ENCODE data around the gene MPG. TPM values are rescaled to one million over a fixed set of nuclear protein-coding genes. Genes with fewer than 3 reads are reported as not detected.

Gene MPG
- total RNA-seq, 1 experiment from 2014 or later: 60.0 TPM

- TF ChIP-seq IRF1 (CRISPR knock-in tag; IDR thresholded peaks at IDR 0.05) (no peak), CREB1 (CRISPR knock-in tag; IDR thresholded peaks at IDR 0.05) (no peak), NR2C2 (CRISPR knock-in tag; IDR thresholded peaks at IDR 0.05) (no peak), MXD4 (CRISPR knock-in tag; IDR thresholded peaks at IDR 0.05; ENCODE audit: borderline replicate concordance) (no peak), ZNF263 (CRISPR knock-in tag; IDR thresholded peaks at IDR 0.05; ENCODE audit: low read depth) (no peak)
Measured at GRCh38 chr16:50769-51591, 27.0 kb upstream of the MPG start (continued).

- no peaks in the 10 kb centered on the region; the same call in 1 of the 2 replicates for H3K27me3 Mint-ChIP-seq (ENCODE audit: low read depth)
- DNase-seq (ENCODE audit: low spot score) (peak; percentile 98), ATAC-seq (peak; percentile 98)
- H3K4me1 Mint-ChIP-seq: peaks cover 13% of the 10 kb centered on the region
- H3K4me3 Mint-ChIP-seq: peak within 1 kb of the TSS; percentile 99
- peak within 1 kb of the TSS; percentile 99 for H3K27ac Mint-ChIP-seq
- no peaks in the 10 kb centered on the region for H3K9me3 Mint-ChIP-seq
- peaks cover 51% of the 10 kb centered on the region for H3K36me3 Mint-ChIP-seq
- ChIA-PET CTCF (interaction anchor here (0.5 to 2.5 kb wide), 18 partner anchors 8 to 309 kb away, joined by 3 to 39 read pairs (median 5); partner anchors contain the start of gene RHBDF1), POLR2A (interaction anchor here (1.0 to 1.6 kb wide), 8 partner anchors 12 to 299 kb away, joined by 4 to 16 read pairs (median 6); partner anchors contain the start of genes AXIN1, FAM234A and RHBDF1)
- TF ChIP-seq FOXP1 (CRISPR knock-in tag; IDR thresholded peaks at IDR 0.05; ENCODE audit: borderline replicate concordance) (peak; percentile 89), SOX15 (CRISPR knock-in tag; IDR thresholded peaks at IDR 0.05) (no peak), ERG (CRISPR knock-in tag; IDR thresholded peaks at IDR 0.05) (no peak), ARID4B (CRISPR knock-in tag; IDR thresholded peaks at IDR 0.05; ENCODE audit: borderline replicate concordance) (no peak), ATF3 (CRISPR knock-in tag; conservative IDR thresholded peaks at IDR 0.05) (peak; percentile 43; the same call in 1 of the 2 replicates), ESRRA (CRISPR knock-in tag; IDR thresholded peaks at IDR 0.05; ENCODE audit: borderline replicate concordance) (no peak; the same call in 1 of the 2 replicates), CREB1 (CRISPR knock-in tag; IDR thresholded peaks at IDR 0.05) (no peak), ZNF121 (CRISPR knock-in tag; IDR thresholded peaks at IDR 0.05) (no peak), ZNF532 (CRISPR knock-in tag; IDR thresholded peaks at IDR 0.05; ENCODE audit: borderline replicate concordance) (no peak), KAT7 (CRISPR knock-in tag; IDR thresholded peaks at IDR 0.05; ENCODE audit: borderline replicate concordance) (0 out of 2 replicates have a peak, but pooled peaks have one; percentile 23), NFYB (CRISPR knock-in tag; conservative IDR thresholded peaks at IDR 0.05; ENCODE audit: low read depth) (peak; percentile 98), MLX (CRISPR knock-in tag; IDR thresholded peaks at IDR 0.05) (no peak), ATF2 (CRISPR knock-in tag; IDR thresholded peaks at IDR 0.05; ENCODE audit: borderline replicate concordance, low read depth) (0 out of 2 replicates have a peak, but pooled peaks have one; percentile 46), OVOL2 (CRISPR knock-in tag; IDR thresholded peaks at IDR 0.05; ENCODE audit: borderline replicate concordance) (no peak), ZNF396 (CRISPR knock-in tag; IDR thresholded peaks at IDR 0.05; ENCODE audit: borderline replicate concordance) (no peak)
Measured at GRCh38 chr16:53346-54236, 24.4 kb upstream of the MPG start, which contains the start of the genes POLR3K and SNRNP25. Gene POLR3K, minus strand, starts transcription at chr16:53608. Its CDS starts 22 bp downstream, at chr16:53586. Gene SNRNP25, plus strand, starts transcription at chr16:53828. Its CDS starts 189 bp downstream, at chr16:54017.

Data from WTC11 (cell line).